Measurements from ENCODE around the gene UGP2. TPM values are rescaled to one million over a fixed set of nuclear protein-coding genes. Genes with fewer than 3 reads are reported as not detected.

Gene UGP2
- total RNA-seq, 4 donors from 2014 or later = 62.3 to 352 (median 235) TPM

DNA sequence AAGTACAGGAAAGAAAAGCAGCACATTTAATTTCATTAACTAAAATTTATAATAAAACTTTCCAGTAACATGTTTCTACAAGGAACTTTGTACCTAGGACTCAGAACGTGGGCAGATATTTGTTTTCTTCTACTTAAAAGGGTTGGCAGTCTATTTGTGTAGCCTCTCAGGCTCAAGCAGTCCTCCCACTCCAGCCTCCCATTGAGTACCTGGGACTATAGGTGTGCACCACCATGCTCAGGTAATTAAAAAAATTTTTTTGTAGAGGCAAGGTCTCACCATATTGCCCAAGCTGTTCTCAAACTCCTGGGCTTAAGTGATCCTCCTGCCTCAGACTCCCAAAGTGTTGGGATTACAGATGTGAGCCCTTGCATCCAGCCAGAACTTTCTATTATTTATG, 36.8 kb downstream of the UGP2 start:
- H3K27me3 ChIP-seq = no peaks in the 10 kb centered on the region
- intact Hi-C loops (cut with DNase I; ENCODE audit: low total_unique reads) (no loop called here), in situ Hi-C loops (cut with MboI; ENCODE audit: low pct_ligation_motif_present in 1 of 4, low pct_unique_long_range_greater_than_20kb in 1 of 4, low sequenced_read_pairs in 3 of 4) (no loop called here)
- DNase-seq = no peak
- no peaks in the 10 kb centered on the region for H3K4me1 ChIP-seq
- H3K36me3 ChIP-seq = peaks cover 0 to 12% (median 6%) of the 10 kb centered on the region in 4 donors
- no peak overlapping the region for H3K27ac ChIP-seq
- H3K9me3 ChIP-seq = no peaks in the 10 kb centered on the region
- WGBS, 2 donors (ENCODE audit: low coverage in 1 of 2) = 75 to 82% methylated on average over 1 of the region's 1 CpG
- TF ChIP-seq EP300 (IDR thresholded peaks at IDR 0.05; ENCODE audit: low read depth) (no peak), POLR2A (IDR thresholded peaks at IDR 0.05) (no peak), POLR2AphosphoS5 (IDR thresholded peaks at IDR 0.05) (no peak)
- TF ChIP-seq, protein P1, sequence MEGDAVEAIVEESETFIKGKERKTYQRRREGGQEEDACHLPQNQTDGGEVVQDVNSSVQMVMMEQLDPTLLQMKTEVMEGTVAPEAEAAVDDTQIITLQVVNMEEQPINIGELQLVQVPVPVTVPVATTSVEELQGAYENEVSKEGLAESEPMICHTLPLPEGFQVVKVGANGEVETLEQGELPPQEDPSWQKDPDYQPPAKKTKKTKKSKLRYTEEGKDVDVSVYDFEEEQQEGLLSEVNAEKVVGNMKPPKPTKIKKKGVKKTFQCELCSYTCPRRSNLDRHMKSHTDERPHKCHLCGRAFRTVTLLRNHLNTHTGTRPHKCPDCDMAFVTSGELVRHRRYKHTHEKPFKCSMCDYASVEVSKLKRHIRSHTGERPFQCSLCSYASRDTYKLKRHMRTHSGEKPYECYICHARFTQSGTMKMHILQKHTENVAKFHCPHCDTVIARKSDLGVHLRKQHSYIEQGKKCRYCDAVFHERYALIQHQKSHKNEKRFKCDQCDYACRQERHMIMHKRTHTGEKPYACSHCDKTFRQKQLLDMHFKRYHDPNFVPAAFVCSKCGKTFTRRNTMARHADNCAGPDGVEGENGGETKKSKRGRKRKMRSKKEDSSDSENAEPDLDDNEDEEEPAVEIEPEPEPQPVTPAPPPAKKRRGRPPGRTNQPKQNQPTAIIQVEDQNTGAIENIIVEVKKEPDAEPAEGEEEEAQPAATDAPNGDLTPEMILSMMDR (IDR thresholded peaks at IDR 0.05) = no peak
- H3K4me3 ChIP-seq = no peak overlapping the region

DNA sequence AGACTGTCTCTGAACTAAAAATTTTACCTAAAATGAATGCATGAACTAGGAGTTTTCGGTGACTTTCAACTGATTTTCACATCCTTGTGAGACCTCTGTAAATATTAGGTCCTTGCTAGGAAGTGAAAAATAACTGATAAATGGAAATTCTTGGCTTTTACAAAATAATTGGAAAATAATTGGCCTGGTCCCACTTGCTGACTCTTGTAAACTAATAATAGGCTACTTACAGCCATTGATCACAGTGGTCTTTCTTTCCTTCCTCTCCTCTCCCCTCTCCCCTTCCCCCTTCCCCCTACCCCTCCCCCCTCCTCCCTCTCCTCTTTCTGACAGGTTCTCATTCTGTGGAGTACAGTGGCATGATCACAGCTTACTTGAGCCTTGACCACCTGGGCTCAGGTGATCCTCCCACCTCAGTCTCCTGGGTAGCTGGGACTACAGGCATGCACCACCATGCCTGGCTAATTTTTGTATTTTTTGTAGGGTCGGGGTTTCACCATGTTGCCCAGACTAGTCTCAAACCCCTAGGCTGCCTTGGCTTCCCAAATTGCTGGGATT, 38.3 kb downstream of the UGP2 start:
- WGBS, 2 donors (ENCODE audit: low coverage in 1 of 2) = 87 to 100% methylated on average over 1 to 2 of the region's 2 CpGs
- peaks cover 0 to 19% (median 9%) of the 10 kb centered on the region in 4 donors for H3K36me3 ChIP-seq
- intact Hi-C loops (cut with DNase I; ENCODE audit: low total_unique reads) (no loop called here), in situ Hi-C loops (cut with MboI; ENCODE audit: low pct_ligation_motif_present in 1 of 4, low pct_unique_long_range_greater_than_20kb in 1 of 4, low sequenced_read_pairs in 3 of 4) (loop anchor here in 2 of 4 donors (10.0 kb wide), 2 partner anchors 185 to 195 kb away; no protein-coding TSS in a partner anchor)
- no peak overlapping the region for H3K4me3 ChIP-seq
- H3K27ac ChIP-seq = no peak overlapping the region
- no peaks in the 10 kb centered on the region for H3K4me1 ChIP-seq
- H3K27me3 ChIP-seq = no peaks in the 10 kb centered on the region
- TF ChIP-seq EP300 (IDR thresholded peaks at IDR 0.05; ENCODE audit: low read depth) = no peak
- TF ChIP-seq, protein P1 (IDR thresholded peaks at IDR 0.05) = no peak
- TF ChIP-seq POLR2A (IDR thresholded peaks at IDR 0.05) = no peak
- no peak for TF ChIP-seq POLR2AphosphoS5 (IDR thresholded peaks at IDR 0.05)
- no peaks in the 10 kb centered on the region for H3K9me3 ChIP-seq
- no peak for DNase-seq

DNA sequence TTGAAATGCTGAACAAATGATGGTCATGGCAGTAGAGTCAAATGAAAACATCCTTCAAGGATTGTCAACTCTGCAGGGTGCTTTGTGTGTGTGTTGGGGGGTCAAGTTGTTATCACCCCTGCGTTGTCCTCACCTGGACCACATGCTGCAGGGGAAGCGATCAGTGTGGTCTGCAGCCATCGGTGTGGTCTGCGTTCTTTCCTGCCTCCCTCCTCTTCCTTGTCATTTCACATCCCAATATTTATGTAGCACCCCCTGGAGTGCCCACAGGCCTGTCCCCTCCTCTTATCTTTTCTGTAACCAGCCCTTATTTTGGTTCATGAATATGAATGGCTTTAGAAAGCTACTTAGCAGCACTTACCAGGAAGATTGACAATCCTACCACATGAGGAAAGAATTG, 38.9 kb downstream of the UGP2 start:
- Histone ChIP-seq H3K27ac (no peak overlapping the region), H3K36me3 (peaks cover 0 to 25% (median 11%) of the 10 kb centered on the region in 4 donors), H3K4me1 (no peaks in the 10 kb centered on the region), H3K4me3 (no peak overlapping the region), H3K27me3 (no peaks in the 10 kb centered on the region), H3K9me3 (no peaks in the 10 kb centered on the region)
- intact Hi-C loops (cut with DNase I; ENCODE audit: low total_unique reads) = no loop called here
- in situ Hi-C loops (cut with MboI; ENCODE audit: low pct_ligation_motif_present in 1 of 4, low pct_unique_long_range_greater_than_20kb in 1 of 4, low sequenced_read_pairs in 3 of 4) = loop anchor here in 2 of 4 donors (10.0 kb wide), 2 partner anchors 186 to 196 kb away; no protein-coding TSS in a partner anchor
- 84% methylated on average over 4 of the region's 4 CpGs; no CpG with 5 or more reads in 1 of the 2 donors for WGBS, 2 donors (ENCODE audit: low coverage in 1 of 2)
- no peak for DNase-seq
- no peak for TF ChIP-seq POLR2A (IDR thresholded peaks at IDR 0.05)
- TF ChIP-seq, protein P1 (IDR thresholded peaks at IDR 0.05) = no peak

DNA sequence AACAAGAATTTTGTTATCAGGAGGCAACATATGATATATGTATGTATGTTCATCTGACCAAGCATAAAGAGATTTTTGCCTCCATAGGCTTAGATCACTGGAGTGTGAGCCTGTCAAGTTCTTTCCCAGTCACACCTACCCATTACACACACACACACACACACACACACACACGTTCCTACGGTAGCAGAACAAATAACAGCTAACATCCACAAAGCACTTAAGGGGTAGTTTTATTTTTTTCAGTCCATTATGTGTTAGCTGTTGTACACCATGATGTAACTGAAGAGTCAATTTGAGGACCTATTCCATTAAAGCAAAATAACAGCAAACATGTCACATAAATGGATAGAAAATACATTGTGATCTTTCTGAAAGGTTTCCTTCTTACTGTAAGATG, 39.5 kb downstream of the UGP2 start:
- no peaks in the 10 kb centered on the region for H3K27me3 ChIP-seq
- in situ Hi-C loops (cut with MboI; ENCODE audit: low pct_ligation_motif_present in 1 of 4, low pct_unique_long_range_greater_than_20kb in 1 of 4, low sequenced_read_pairs in 3 of 4) = loop anchor here in 2 of 4 donors (10.0 kb wide), 2 partner anchors 186 to 196 kb away; no protein-coding TSS in a partner anchor
- H3K4me3 ChIP-seq = no peak overlapping the region
- 90% methylated on average over 2 of the region's 2 CpGs; no CpG with 5 or more reads in 1 of the 2 donors for WGBS, 2 donors (ENCODE audit: low coverage in 1 of 2)
- no peaks in the 10 kb centered on the region for H3K4me1 ChIP-seq
- no peak overlapping the region for H3K27ac ChIP-seq
- no peaks in the 10 kb centered on the region for H3K9me3 ChIP-seq
- TF ChIP-seq, protein P1 (IDR thresholded peaks at IDR 0.05) = no peak
- no peak for TF ChIP-seq EP300 (IDR thresholded peaks at IDR 0.05; ENCODE audit: low read depth)
- no peak for TF ChIP-seq POLR2AphosphoS5 (IDR thresholded peaks at IDR 0.05)
- no peak for TF ChIP-seq POLR2A (IDR thresholded peaks at IDR 0.05)
- no peak for DNase-seq
- intact Hi-C loops (cut with DNase I; ENCODE audit: low total_unique reads) = no loop called here
- H3K36me3 ChIP-seq = peaks cover 0 to 31% (median 13%) of the 10 kb centered on the region in 4 donors

All from transverse colon (tissue), 4 donors.